ENCODE data around the gene SLC6A3. TPM values are rescaled to one million over a fixed set of nuclear protein-coding genes. Genes with fewer than 3 reads are reported as not detected.

SLC6A3 gene
- total RNA-seq, 1 experiment from 2014 or later = 0.05 TPM

- Histone ChIP-seq H3K36me3 (ENCODE audit: control insufficient read depth, insufficient read depth, low read length) (no peaks in the 10 kb centered on the region), H3K27ac (ENCODE audit: low read length) (no peak overlapping the region), H3K9me3 (ENCODE audit: control insufficient read depth, insufficient read depth, low read depth, low read length) (no peaks in the 10 kb centered on the region), H3K4me1 (ENCODE audit: control insufficient read depth, insufficient read depth, low read length) (no peaks in the 10 kb centered on the region), H3K4me3 (ENCODE audit: low read depth in 2 of 2, low read length in 2 of 2) (no peak overlapping the region), H3K27me3 (ENCODE audit: control insufficient read depth, insufficient read depth, low read length) (no peaks in the 10 kb centered on the region)
- BruUV-seq (replicated peaks) = no TSS peak
- TF ChIP-seq TCF7L2 (IDR thresholded peaks at IDR 0.05; ENCODE audit: low read depth, low read length) = no peak
- no peak for TF ChIP-seq POLR2AphosphoS5 (IDR thresholded peaks at IDR 0.05; ENCODE audit: low read depth, low read length)
- no peak for TF ChIP-seq SIN3A (IDR thresholded peaks at IDR 0.05; ENCODE audit: borderline replicate concordance, insufficient read depth, low read depth, low read length)
- no peak for TF ChIP-seq REST (IDR thresholded peaks at IDR 0.05; ENCODE audit: insufficient read depth in 1 of 2, low read depth in 2 of 2, low read length in 1 of 2)
- no peak for TF ChIP-seq CTCF (IDR thresholded peaks at IDR 0.05)
- CTCF ChIA-PET = no interaction called here
- intact Hi-C loops (cut with micrococcal nuclease; ENCODE audit: unreplicated experiment) (no loop called here), in situ Hi-C loops (cut with HindIII; ENCODE audit: low pct_unique_long_range_greater_than_20kb, low sequenced_read_pairs) (no loop called here)
- POLR2A ChIA-PET = no interaction called here
- DNase-seq (ENCODE audit: low read depth, low spot score) (no peak), ATAC-seq (peak; percentile 13)
These were observed 31.5 kb downstream of the SLC6A3 start for GRCh38 chr5:1413611-1414241.

- ATAC-seq = no peak
These were observed 32.0 kb downstream of the SLC6A3 start for GRCh38 chr5:1413211-1413610.

More at GRCh38 chr5:1413211-1413610, 32.0 kb downstream of the SLC6A3 start:
- Histone ChIP-seq H3K4me3 (ENCODE audit: low read depth in 2 of 2, low read length in 2 of 2) (no peak overlapping the region), H3K4me1 (ENCODE audit: control insufficient read depth, insufficient read depth, low read length) (no peaks in the 10 kb centered on the region), H3K36me3 (ENCODE audit: control insufficient read depth, insufficient read depth, low read length) (no peaks in the 10 kb centered on the region), H3K27me3 (ENCODE audit: control insufficient read depth, insufficient read depth, low read length) (no peaks in the 10 kb centered on the region), H3K9me3 (ENCODE audit: control insufficient read depth, insufficient read depth, low read depth, low read length) (no peaks in the 10 kb centered on the region), H3K27ac (ENCODE audit: low read length) (no peak overlapping the region)
- ChIA-PET POLR2A (no interaction called here), CTCF (no interaction called here)
- no peak for TF ChIP-seq CTCF (IDR thresholded peaks at IDR 0.05)
- intact Hi-C loops (cut with micrococcal nuclease; ENCODE audit: unreplicated experiment) = no loop called here
- DNase-seq (ENCODE audit: low read depth, low spot score) = no peak
- no TSS peak for BruUV-seq (replicated peaks)
- in situ Hi-C loops (cut with HindIII; ENCODE audit: low pct_unique_long_range_greater_than_20kb, low sequenced_read_pairs) = no loop called here

Data from Panc1 (cell line).